Stimulated activated CD4-positive, alpha-beta T cell treated with anti-CD3 and anti-CD28 coated beads, Interleukin-15, amount 100 ng/mL, for 48 hours (primary cell): ENCODE data around the gene RELL2.
"Not testable (repeated sequence)": the region's sequence is repeated elsewhere in the genome, so short reads cannot be mapped to it uniquely, and the experiment has no call there.

Experiments used
- DNase-seq, 2 donors: peaks; one replicate each; pipeline ENCODE4 v3.0.0-alpha.2; 2020; ENCODE audit warnings: low read depth in 2 of 2

RELL2 gene

GRCh38 chr5:141636413-141637122, at the start of gene RELL2, which contains the start of gene HDAC3:
Gene RELL2, plus strand, starts transcription at chr5:141636997. Its CDS starts 1,229 bp downstream, at chr5:141638226.
Gene HDAC3, minus strand, starts transcription at chr5:141636849. Its CDS starts 59 bp downstream, at chr5:141636790.
- peak; percentile 83 to 94 for DNase-seq

- DNase-seq = no peak
These were observed 46.7 kb upstream of the RELL2 start for GRCh38 chr5:141590127-141590526.

GRCh38 chr5:141596867-141597266, 39.9 kb upstream of the RELL2 start:
- DNase-seq = no peak

- no peak for DNase-seq
These were observed 39.4 kb upstream of the RELL2 start for GRCh38 chr5:141597394-141597793.

- no peak for DNase-seq
These were observed 39.0 kb upstream of the RELL2 start for GRCh38 chr5:141597814-141598213.

- no peak for DNase-seq
These were observed 38.1 kb upstream of the RELL2 start for GRCh38 chr5:141598391-141599345.

GRCh38 chr5:141602606-141603005, 34.2 kb upstream of the RELL2 start:
- no peak for DNase-seq

GRCh38 chr5:141603923-141604717, 32.7 kb upstream of the RELL2 start:
- DNase-seq = no peak

GRCh38 chr5:141605523-141606277, 31.1 kb upstream of the RELL2 start:
- peak; percentile 49 to 51 for DNase-seq

- no peak for DNase-seq
These were observed 28.8 kb upstream of the RELL2 start for GRCh38 chr5:141608046-141608445.

- DNase-seq = no peak
These were observed 28.2 kb upstream of the RELL2 start for GRCh38 chr5:141608557-141608956.

- DNase-seq = no peak
These were observed 27.8 kb upstream of the RELL2 start for GRCh38 chr5:141609044-141609443.

- not testable (repeated sequence) for DNase-seq
These were observed 26.9 kb upstream of the RELL2 start for GRCh38 chr5:141609921-141610320.

- DNase-seq = no peak
These were observed 25.5 kb upstream of the RELL2 start for GRCh38 chr5:141611289-141611688.

- DNase-seq = no peak
These were observed 23.5 kb upstream of the RELL2 start for GRCh38 chr5:141613344-141613743.

- no peak for DNase-seq
These were observed 20.6 kb upstream of the RELL2 start for GRCh38 chr5:141615991-141616720.

- DNase-seq = no peak
These were observed 19.7 kb upstream of the RELL2 start for GRCh38 chr5:141617128-141617527.

GRCh38 chr5:141617682-141618029, 19.1 kb upstream of the RELL2 start:
- DNase-seq = no peak

GRCh38 chr5:141618030-141618803, 18.6 kb upstream of the RELL2 start:
- peak; percentile 56 to 59 for DNase-seq
